Activated naive CD8-positive, alpha-beta T cell treated with anti-CD3 and anti-CD28 coated beads, Interleukin-2, amount 50 U/mL, for 24 hours (primary cell): ENCODE data around the gene FRG2B.
"Not testable (repeated sequence)": the region's sequence is repeated elsewhere in the genome, so short reads cannot be mapped to it uniquely, and the experiment has no call there.

ENCODE experiments used
- ATAC-seq: fragments of 150-1000 bp; cut with Tn5 transposase; one replicate; pipeline ENCODE4 v1.10.0; 2021
- DNase-seq: peaks from one replicate; pipeline ENCODE4 v3.0.0; 2021
- H3K27ac Mint-ChIP-seq: one replicate; pipeline ENCODE4 v1.8.0; 2021; ENCODE audit warnings: mild to moderate bottlenecking, mixed read lengths
- H3K27me3 Mint-ChIP-seq: one replicate; pipeline ENCODE4 v1.8.0; 2021; ENCODE audit warnings: mixed read lengths
- H3K36me3 Mint-ChIP-seq: one replicate; pipeline ENCODE4 v1.8.0; 2021; ENCODE audit warnings: low read depth, mixed read lengths
- H3K4me1 Mint-ChIP-seq: one replicate; pipeline ENCODE4 v1.8.0; 2021; ENCODE audit warnings: mixed read lengths
- H3K4me3 Mint-ChIP-seq: one replicate; pipeline ENCODE4 v1.8.0; 2021; ENCODE audit warnings: mild to moderate bottlenecking, moderate library complexity, mixed read lengths
- H3K9me3 Mint-ChIP-seq: one replicate; pipeline ENCODE4 v1.8.0; 2021; ENCODE audit warnings: mixed read lengths

Gene FRG2B

GRCh38 chr10:133616371-133617130, 10.0 kb downstream of the FRG2B start:
- H3K4me1 Mint-ChIP-seq = no peaks in the 10 kb centered on the region
- no peaks in the 10 kb centered on the region for H3K9me3 Mint-ChIP-seq
- H3K4me3 Mint-ChIP-seq = no peak overlapping the region
- no peak for DNase-seq
- ATAC-seq = no peak
- H3K27me3 Mint-ChIP-seq = peaks cover 12% of the 10 kb centered on the region
- no peak overlapping the region for H3K27ac Mint-ChIP-seq
- no peaks in the 10 kb centered on the region for H3K36me3 Mint-ChIP-seq

GRCh38 chr10:133614830-133615580, 11.6 kb downstream of the FRG2B start:
- no peak for DNase-seq
- H3K36me3 Mint-ChIP-seq = no peaks in the 10 kb centered on the region
- H3K27me3 Mint-ChIP-seq = peaks cover 12% of the 10 kb centered on the region
- ATAC-seq = no peak
- no peaks in the 10 kb centered on the region for H3K9me3 Mint-ChIP-seq
- H3K27ac Mint-ChIP-seq = no peak overlapping the region
- no peak overlapping the region for H3K4me3 Mint-ChIP-seq
- no peaks in the 10 kb centered on the region for H3K4me1 Mint-ChIP-seq

GRCh38 chr10:133613699-133614098, 12.9 kb downstream of the FRG2B start:
- no peaks in the 10 kb centered on the region for H3K4me1 Mint-ChIP-seq
- no peak overlapping the region for H3K4me3 Mint-ChIP-seq
- no peaks in the 10 kb centered on the region for H3K9me3 Mint-ChIP-seq
- DNase-seq (no peak), ATAC-seq (no peak)
- H3K27ac Mint-ChIP-seq = no peak overlapping the region
- no peaks in the 10 kb centered on the region for H3K36me3 Mint-ChIP-seq
- H3K27me3 Mint-ChIP-seq = peaks cover 16% of the 10 kb centered on the region

- no peak overlapping the region for H3K4me3 Mint-ChIP-seq
- no peak for ATAC-seq
- H3K27ac Mint-ChIP-seq = no peak overlapping the region
- no peak for DNase-seq
- H3K9me3 Mint-ChIP-seq = no peaks in the 10 kb centered on the region
- H3K4me1 Mint-ChIP-seq = no peaks in the 10 kb centered on the region
- H3K27me3 Mint-ChIP-seq = peaks cover 34% of the 10 kb centered on the region
- H3K36me3 Mint-ChIP-seq = no peaks in the 10 kb centered on the region
Observed at GRCh38 chr10:133611079-133611478, 15.5 kb downstream of the FRG2B start.

- H3K36me3 Mint-ChIP-seq = no peaks in the 10 kb centered on the region
- no peaks in the 10 kb centered on the region for H3K9me3 Mint-ChIP-seq
- H3K27me3 Mint-ChIP-seq = peaks cover 42% of the 10 kb centered on the region
- no peak for ATAC-seq
- DNase-seq = no peak
- no peaks in the 10 kb centered on the region for H3K4me1 Mint-ChIP-seq
- H3K4me3 Mint-ChIP-seq = no peak overlapping the region
- no peak overlapping the region for H3K27ac Mint-ChIP-seq
Observed at GRCh38 chr10:133608855-133609254, 17.7 kb downstream of the FRG2B start.

- ATAC-seq, H3K4me1 Mint-ChIP-seq, DNase-seq, H3K9me3 Mint-ChIP-seq, H3K36me3 Mint-ChIP-seq, H3K4me3 Mint-ChIP-seq, H3K27ac Mint-ChIP-seq: not testable (repeated sequence)
- H3K27me3 Mint-ChIP-seq = peaks cover 63% of the 10 kb centered on the region
Observed at GRCh38 chr10:133603434-133603833, 23.2 kb downstream of the FRG2B start.

GRCh38 chr10:133600657-133601056, 25.9 kb downstream of the FRG2B start:
- Mint-ChIP-seq H3K36me3 (no peaks in the 10 kb centered on the region), H3K4me3 (no peak overlapping the region), H3K9me3 (no peaks in the 10 kb centered on the region), H3K27ac (no peak overlapping the region), H3K4me1 (no peaks in the 10 kb centered on the region), H3K27me3 (peaks cover 60% of the 10 kb centered on the region)
- DNase-seq (no peak), ATAC-seq (no peak)

- DNase-seq, H3K4me3 Mint-ChIP-seq, H3K27ac Mint-ChIP-seq, H3K36me3 Mint-ChIP-seq, H3K9me3 Mint-ChIP-seq, ATAC-seq, H3K4me1 Mint-ChIP-seq: not testable (repeated sequence)
- H3K27me3 Mint-ChIP-seq = peaks cover 65% of the 10 kb centered on the region
Observed at GRCh38 chr10:133599869-133600268, 26.7 kb downstream of the FRG2B start.

GRCh38 chr10:133592716-133593115, 33.9 kb downstream of the FRG2B start:
- ATAC-seq = no peak
- peaks cover 37% of the 10 kb centered on the region for H3K27me3 Mint-ChIP-seq
- DNase-seq = no peak
- no peak overlapping the region for H3K27ac Mint-ChIP-seq
- no peaks in the 10 kb centered on the region for H3K36me3 Mint-ChIP-seq
- no peaks in the 10 kb centered on the region for H3K9me3 Mint-ChIP-seq
- no peaks in the 10 kb centered on the region for H3K4me1 Mint-ChIP-seq
- no peak overlapping the region for H3K4me3 Mint-ChIP-seq

- Mint-ChIP-seq H3K36me3 (no peaks in the 10 kb centered on the region), H3K9me3 (no peaks in the 10 kb centered on the region), H3K4me1 (no peaks in the 10 kb centered on the region), H3K27ac (no peak overlapping the region), H3K4me3 (no peak overlapping the region), H3K27me3 (peaks cover 31% of the 10 kb centered on the region)
- DNase-seq (no peak), ATAC-seq (no peak)
Observed at GRCh38 chr10:133590970-133591359, 35.6 kb downstream of the FRG2B start.

GRCh38 chr10:133590226-133590969, 36.2 kb downstream of the FRG2B start:
- DNase-seq (no peak), ATAC-seq (no peak)
- Mint-ChIP-seq H3K36me3 (no peaks in the 10 kb centered on the region), H3K27ac (no peak overlapping the region), H3K4me3 (no peak overlapping the region), H3K4me1 (no peaks in the 10 kb centered on the region), H3K27me3 (peaks cover 26% of the 10 kb centered on the region), H3K9me3 (no peaks in the 10 kb centered on the region)

- Mint-ChIP-seq H3K27me3 (peaks cover 12% of the 10 kb centered on the region), H3K9me3 (peaks cover 12% of the 10 kb centered on the region)
- not testable (repeated sequence) for H3K27ac Mint-ChIP-seq, DNase-seq, ATAC-seq, H3K4me3 Mint-ChIP-seq, H3K4me1 Mint-ChIP-seq, H3K36me3 Mint-ChIP-seq
Observed at GRCh38 chr10:133577037-133577436, 49.6 kb downstream of the FRG2B start.
